ENCODE measurements around the gene EFL1. TPM values are rescaled to one million over a fixed set of nuclear protein-coding genes. Genes with fewer than 3 reads are reported as not detected.

Gene EFL1
- total and polyA plus RNA-seq, 2 of the 8 experiments (the other 6 are each of a cell fraction or from before 2014, with no cell fraction given) = 10.8 to 31.5 TPM

GRCh38 chr15:82186719-82187406, 75.7 kb downstream of the EFL1 start (continued):
- TF ChIP-seq CHD7 (IDR thresholded peaks at IDR 0.05; ENCODE audit: insufficient replicate concordance, low read length) = no peak
